Measurements from ENCODE around the gene TNIP2. TPM values are rescaled to one million over a fixed set of nuclear protein-coding genes. Genes with fewer than 3 reads are reported as not detected.

Gene TNIP2
- total RNA-seq, 4 donors from 2014 or later, result 56.1 to 85.5 (median 75.4) TPM

DNA sequence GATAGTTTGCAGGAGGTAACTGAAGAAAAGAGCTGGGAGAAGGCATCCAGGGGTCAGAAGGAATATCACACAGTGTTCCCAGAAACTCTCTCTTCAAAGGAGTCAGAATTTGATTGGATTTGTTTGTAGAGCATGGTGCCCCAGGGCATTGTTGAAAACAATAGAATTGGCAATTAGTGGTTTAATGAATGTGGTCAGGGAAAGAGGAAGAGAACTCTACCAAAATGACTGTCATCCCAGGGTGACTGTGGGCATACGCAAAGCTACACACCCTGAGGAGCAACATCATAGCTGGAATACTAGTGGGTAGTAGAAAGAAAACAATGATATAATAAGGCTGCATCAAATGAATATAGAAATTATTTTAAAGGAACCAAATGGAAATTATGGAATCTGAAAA lies 21.5 kb downstream of the TNIP2 start:
- intact Hi-C loops (cut with DNase I), result no loop called here
- Histone ChIP-seq H3K27ac (replicated peaks in 1 of 4) (no peak overlapping the region), H3K4me3 (no peak overlapping the region), H3K9me3 (peaks cover 0 to 12% (median 3%) of the 10 kb centered on the region in 4 donors), H3K27me3 (no peaks in the 10 kb centered on the region), H3K36me3 (peaks cover 22 to 51% (median 39%) of the 10 kb centered on the region in 4 donors), H3K4me1 (no peaks in the 10 kb centered on the region)
- no peak for DNase-seq (ENCODE audit: extremely low spot score)
- 85% methylated on average over 1 of the region's 1 CpG for WGBS
- no peak for TF ChIP-seq EP300 (IDR thresholded peaks at IDR 0.05)
- no peak for TF ChIP-seq POLR2AphosphoS5 (IDR thresholded peaks at IDR 0.05)
- TF ChIP-seq, protein P1, sequence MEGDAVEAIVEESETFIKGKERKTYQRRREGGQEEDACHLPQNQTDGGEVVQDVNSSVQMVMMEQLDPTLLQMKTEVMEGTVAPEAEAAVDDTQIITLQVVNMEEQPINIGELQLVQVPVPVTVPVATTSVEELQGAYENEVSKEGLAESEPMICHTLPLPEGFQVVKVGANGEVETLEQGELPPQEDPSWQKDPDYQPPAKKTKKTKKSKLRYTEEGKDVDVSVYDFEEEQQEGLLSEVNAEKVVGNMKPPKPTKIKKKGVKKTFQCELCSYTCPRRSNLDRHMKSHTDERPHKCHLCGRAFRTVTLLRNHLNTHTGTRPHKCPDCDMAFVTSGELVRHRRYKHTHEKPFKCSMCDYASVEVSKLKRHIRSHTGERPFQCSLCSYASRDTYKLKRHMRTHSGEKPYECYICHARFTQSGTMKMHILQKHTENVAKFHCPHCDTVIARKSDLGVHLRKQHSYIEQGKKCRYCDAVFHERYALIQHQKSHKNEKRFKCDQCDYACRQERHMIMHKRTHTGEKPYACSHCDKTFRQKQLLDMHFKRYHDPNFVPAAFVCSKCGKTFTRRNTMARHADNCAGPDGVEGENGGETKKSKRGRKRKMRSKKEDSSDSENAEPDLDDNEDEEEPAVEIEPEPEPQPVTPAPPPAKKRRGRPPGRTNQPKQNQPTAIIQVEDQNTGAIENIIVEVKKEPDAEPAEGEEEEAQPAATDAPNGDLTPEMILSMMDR (IDR thresholded peaks at IDR 0.05), result no peak
- no peak for TF ChIP-seq POLR2A (IDR thresholded peaks at IDR 0.05; ENCODE audit: low read depth)

DNA sequence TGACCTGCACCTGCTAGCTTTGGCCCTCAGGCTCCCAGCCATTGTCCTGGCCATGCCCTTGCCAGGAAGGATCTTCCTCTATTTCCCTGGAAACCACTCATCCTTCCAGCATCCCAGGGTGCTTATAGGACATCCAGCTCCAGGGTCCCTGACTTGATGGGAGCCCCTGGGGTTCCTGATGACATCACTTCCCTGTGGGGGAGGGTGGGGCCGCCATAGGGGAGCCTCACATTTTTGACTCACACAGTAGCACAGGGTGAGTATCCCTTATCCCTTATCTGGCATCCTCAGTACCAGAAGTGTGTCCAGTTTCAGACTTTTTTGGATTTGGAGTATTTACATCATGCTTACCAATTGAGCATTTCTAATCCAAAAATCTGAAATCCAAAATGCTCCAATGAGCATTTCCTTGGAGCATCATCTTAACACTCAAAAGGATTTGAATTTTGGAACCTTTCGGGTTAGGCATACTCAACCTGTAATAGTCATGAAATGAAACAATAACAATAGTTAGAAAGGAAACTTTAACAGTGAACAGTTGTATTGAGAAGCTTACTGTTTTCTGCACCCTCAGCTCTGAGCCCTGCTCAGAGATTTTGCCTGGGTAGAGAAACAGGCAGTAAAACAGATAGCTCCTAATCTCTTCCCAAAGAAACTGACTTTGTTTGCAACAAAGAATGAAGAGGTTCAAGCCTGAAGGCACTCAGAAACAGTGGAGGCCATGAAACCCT lies 22.1 kb downstream of the TNIP2 start:
- 89% methylated on average over 2 of the region's 2 CpGs for WGBS
- no peak for DNase-seq (ENCODE audit: extremely low spot score)
- no peaks in the 10 kb centered on the region for H3K4me1 ChIP-seq
- H3K4me3 ChIP-seq, result no peak overlapping the region
- TF ChIP-seq, protein P1 (IDR thresholded peaks at IDR 0.05), result no peak
- no peak for TF ChIP-seq POLR2A (IDR thresholded peaks at IDR 0.05; ENCODE audit: low read depth)
- no peak for TF ChIP-seq EP300 (IDR thresholded peaks at IDR 0.05)
- TF ChIP-seq POLR2AphosphoS5 (IDR thresholded peaks at IDR 0.05), result no peak
- peaks cover 28 to 57% (median 45%) of the 10 kb centered on the region in 4 donors for H3K36me3 ChIP-seq
- intact Hi-C loops (cut with DNase I), result no loop called here
- H3K27ac ChIP-seq (replicated peaks in 1 of 4), result no peak overlapping the region
- peaks cover 0 to 12% (median 3%) of the 10 kb centered on the region in 4 donors for H3K9me3 ChIP-seq
- no peaks in the 10 kb centered on the region for H3K27me3 ChIP-seq

DNA sequence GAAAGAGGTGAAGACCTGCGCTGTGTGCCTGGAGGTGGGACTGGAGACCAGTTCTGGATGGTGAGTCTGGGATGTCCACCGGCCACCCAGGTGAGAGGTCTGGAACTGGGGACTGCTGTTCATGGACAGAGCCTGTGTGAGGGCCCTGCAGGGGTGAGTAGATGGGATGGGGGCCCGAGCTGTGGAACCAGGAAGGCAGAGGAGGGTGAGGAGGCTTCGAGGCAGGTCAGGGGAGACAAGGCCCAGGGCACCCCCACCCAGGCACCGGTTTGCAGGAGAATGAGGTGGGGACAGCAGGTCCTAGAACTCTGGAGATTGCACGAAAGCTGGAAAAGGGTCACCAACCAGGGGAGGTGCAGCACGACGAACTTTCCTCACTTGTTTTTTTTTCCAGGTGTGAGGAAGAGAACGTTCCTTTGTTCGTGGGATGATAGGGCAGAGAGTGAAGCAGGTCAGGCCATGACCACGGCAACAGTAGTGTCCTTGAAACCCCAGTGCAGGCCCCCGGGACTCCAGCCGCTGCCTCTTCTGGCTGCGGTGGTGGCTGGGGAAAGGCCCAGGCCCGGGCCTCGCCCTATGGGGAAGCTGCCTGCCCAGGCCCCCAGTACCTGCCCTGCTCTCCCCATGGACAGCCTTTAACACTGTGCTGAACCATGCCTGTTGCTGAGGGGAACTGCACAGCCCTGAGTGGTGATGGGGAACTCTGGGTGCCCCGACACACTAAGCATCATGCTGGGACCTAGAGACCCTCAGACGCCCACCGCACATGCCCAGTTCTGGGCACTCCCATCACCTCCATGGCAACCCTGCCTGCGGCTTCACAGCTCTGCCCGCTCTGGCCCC lies 22.9 kb downstream of the TNIP2 start:
- no peak for DNase-seq (ENCODE audit: extremely low spot score)

DNA sequence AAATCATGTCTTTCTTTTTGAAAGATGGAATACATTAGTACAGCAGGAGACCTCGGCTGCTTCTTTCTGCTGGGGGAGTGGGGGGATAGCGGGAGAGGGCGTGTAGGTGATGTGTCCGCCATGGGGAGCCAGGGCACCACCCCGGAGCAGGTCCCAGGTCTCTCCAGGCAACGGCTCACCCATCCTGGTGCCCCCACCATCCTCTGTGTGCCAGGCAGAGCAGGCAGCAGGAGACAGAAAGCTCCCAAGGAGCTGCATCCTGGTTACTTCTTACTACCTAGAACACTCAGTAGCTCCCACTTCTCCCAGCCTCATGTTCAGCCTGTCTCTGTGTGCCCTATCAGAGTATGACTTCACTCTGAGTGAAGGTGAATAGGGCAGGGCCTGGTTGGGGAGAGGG lies 23.6 kb downstream of the TNIP2 start:
- Histone ChIP-seq H3K27ac (replicated peaks in 1 of 4) (no peak overlapping the region), H3K36me3 (peaks cover 30 to 63% (median 51%) of the 10 kb centered on the region in 4 donors), H3K27me3 (no peaks in the 10 kb centered on the region), H3K4me1 (no peaks in the 10 kb centered on the region), H3K9me3 (peaks cover 0 to 12% (median 3%) of the 10 kb centered on the region in 4 donors), H3K4me3 (no peak overlapping the region)
- DNase-seq (ENCODE audit: extremely low spot score), result no peak
- WGBS, result 94% methylated on average over 6 of the region's 6 CpGs
- intact Hi-C loops (cut with DNase I), result no loop called here
- TF ChIP-seq, protein P1 (IDR thresholded peaks at IDR 0.05), result no peak

More for the DNA sequence above, 22.9 kb downstream of the TNIP2 start:
- H3K4me1 ChIP-seq, result no peaks in the 10 kb centered on the region
- no peak overlapping the region for H3K27ac ChIP-seq (replicated peaks in 1 of 4)
- peaks cover 30 to 59% (median 47%) of the 10 kb centered on the region in 4 donors for H3K36me3 ChIP-seq
- TF ChIP-seq POLR2A (IDR thresholded peaks at IDR 0.05; ENCODE audit: low read depth) (no peak), POLR2AphosphoS5 (IDR thresholded peaks at IDR 0.05) (no peak), EP300 (IDR thresholded peaks at IDR 0.05) (no peak)
- TF ChIP-seq, protein P1 (IDR thresholded peaks at IDR 0.05), result no peak
- intact Hi-C loops (cut with DNase I), result no loop called here
- 90% methylated on average over 20 of the region's 21 CpGs for WGBS
- H3K9me3 ChIP-seq, result peaks cover 0 to 12% (median 3%) of the 10 kb centered on the region in 4 donors
- no peak overlapping the region for H3K4me3 ChIP-seq
- no peaks in the 10 kb centered on the region for H3K27me3 ChIP-seq

Data from esophagus muscularis mucosa (tissue), 4 donors.